ENCODE results near the gene RASGRP4. TPM values are rescaled to one million over a fixed set of nuclear protein-coding genes. Genes with fewer than 3 reads are reported as not detected.

RASGRP4 gene
- total RNA-seq, 1 experiment from 2014 or later, result not detected

- Histone ChIP-seq H3F3A (ENCODE audit: insufficient read depth, low read depth) (no peaks in the 10 kb centered on the region), H3K79me2 (ENCODE audit: low read depth) (no peaks in the 10 kb centered on the region), H3K4me3 (no peak overlapping the region), H3K27me3 (ENCODE audit: insufficient read depth, low read depth) (peaks cover 11% of the 10 kb centered on the region), H3K9me3 (ENCODE audit: insufficient read depth, low read depth) (no peaks in the 10 kb centered on the region), H4K20me1 (ENCODE audit: insufficient read depth) (no peaks in the 10 kb centered on the region), H3K4me2 (no peak overlapping the region), H3K27ac (no peak overlapping the region), H2AFZ (no peak overlapping the region), H3K36me3 (ENCODE audit: low read depth) (no peaks in the 10 kb centered on the region), H3K4me1 (replicated peaks; ENCODE audit: insufficient read depth) (no peaks in the 10 kb centered on the region), H3K9me2 (ENCODE audit: insufficient read depth) (no peaks in the 10 kb centered on the region)
- POLR2A ChIA-PET (ENCODE audit: unreplicated experiment), result interaction anchor here (0.6 kb wide), 1 partner anchor 475 kb away, joined by 5 read pairs; no protein-coding TSS in a partner anchor
- intact Hi-C loops (cut with micrococcal nuclease; ENCODE audit: unreplicated experiment), result no loop called here
- no peak for DNase-seq
- CTCF ChIA-PET, result no interaction called here
- TF ChIP-seq EZH2 (IDR thresholded peaks at IDR 0.05; ENCODE audit: low read depth) (no peak), CTCF (conservative IDR thresholded peaks at IDR 0.05) (no peak)
- BruUV-seq (replicated peaks), result no TSS peak
Observed at GRCh38 chr19:38425222-38425809, 703 bp downstream of the RASGRP4 start.

DNA sequence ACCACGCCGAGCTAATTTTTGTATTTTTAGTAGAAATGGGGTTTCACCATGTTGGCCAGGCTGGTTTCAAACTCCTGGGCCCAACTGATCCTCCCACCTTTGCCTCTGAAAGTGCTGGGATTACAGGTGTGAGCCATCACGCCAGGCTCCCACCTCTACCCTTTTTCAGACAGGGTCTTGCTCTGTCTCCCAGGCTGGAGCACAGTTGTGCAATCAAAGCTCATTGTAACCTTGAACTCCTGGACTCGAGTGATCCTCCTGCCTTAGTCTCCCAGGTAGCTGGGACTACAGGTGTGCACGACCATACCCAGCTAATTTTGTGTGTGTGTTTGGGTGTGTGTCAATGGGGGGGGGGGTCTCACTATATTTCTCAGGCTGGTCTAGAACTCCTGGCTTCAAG is 1.7 kb downstream of the RASGRP4 start:
- Histone ChIP-seq H3K9me2 (ENCODE audit: insufficient read depth) (no peaks in the 10 kb centered on the region), H2AFZ (no peak overlapping the region), H3F3A (ENCODE audit: insufficient read depth, low read depth) (no peaks in the 10 kb centered on the region), H3K27me3 (ENCODE audit: insufficient read depth, low read depth) (peaks cover 8% of the 10 kb centered on the region), H4K20me1 (ENCODE audit: insufficient read depth) (no peaks in the 10 kb centered on the region), H3K9me3 (ENCODE audit: insufficient read depth, low read depth) (no peaks in the 10 kb centered on the region), H3K27ac (no peak overlapping the region), H3K79me2 (ENCODE audit: low read depth) (no peaks in the 10 kb centered on the region), H3K36me3 (ENCODE audit: low read depth) (no peaks in the 10 kb centered on the region), H3K4me3 (no peak overlapping the region), H3K4me1 (replicated peaks; ENCODE audit: insufficient read depth) (no peaks in the 10 kb centered on the region), H3K4me2 (no peak overlapping the region)
- TF ChIP-seq EZH2 (IDR thresholded peaks at IDR 0.05; ENCODE audit: low read depth) (no peak), CTCF (conservative IDR thresholded peaks at IDR 0.05) (no peak)
- no peak for DNase-seq
- ChIA-PET CTCF (no interaction called here), POLR2A (ENCODE audit: unreplicated experiment) (no interaction called here)
- intact Hi-C loops (cut with micrococcal nuclease; ENCODE audit: unreplicated experiment), result no loop called here
- BruUV-seq (replicated peaks), result no TSS peak

GRCh38 chr19:38422438-38422837 is 3.6 kb downstream of the RASGRP4 start:
- Histone ChIP-seq H3K4me2 (no peak overlapping the region), H3K9me2 (ENCODE audit: insufficient read depth) (no peaks in the 10 kb centered on the region), H3K27me3 (ENCODE audit: insufficient read depth, low read depth) (peaks cover 6% of the 10 kb centered on the region; the same call in 1 of the 2 replicates), H3K27ac (no peak overlapping the region), H2AFZ (no peak overlapping the region), H3K79me2 (ENCODE audit: low read depth) (no peaks in the 10 kb centered on the region), H3K4me3 (no peak overlapping the region), H3F3A (ENCODE audit: insufficient read depth, low read depth) (peaks cover 9% of the 10 kb centered on the region; the same call in 1 of the 2 replicates), H3K9me3 (ENCODE audit: insufficient read depth, low read depth) (no peaks in the 10 kb centered on the region), H3K4me1 (replicated peaks; ENCODE audit: insufficient read depth) (peaks cover 9% of the 10 kb centered on the region; the same call in 1 of the 2 replicates), H4K20me1 (ENCODE audit: insufficient read depth) (no peaks in the 10 kb centered on the region), H3K36me3 (ENCODE audit: low read depth) (no peaks in the 10 kb centered on the region)
- intact Hi-C loops (cut with micrococcal nuclease; ENCODE audit: unreplicated experiment), result no loop called here
- no peak for DNase-seq
- TF ChIP-seq EZH2 (IDR thresholded peaks at IDR 0.05; ENCODE audit: low read depth) (no peak), CTCF (conservative IDR thresholded peaks at IDR 0.05) (no peak)
- ChIA-PET CTCF (no interaction called here), POLR2A (ENCODE audit: unreplicated experiment) (no interaction called here)
- no TSS peak for BruUV-seq (replicated peaks)
